Measurements from ENCODE around the gene ITGA11.

The ITGA11 gene

GRCh38 chr15:68348606-68349005 lies 83.4 kb downstream of the ITGA11 start:
- no peak for DNase-seq

GRCh38 chr15:68348081-68348480 lies 83.9 kb downstream of the ITGA11 start:
- DNase-seq: no peak

- DNase-seq: no peak
These were observed 84.6 kb downstream of the ITGA11 start for GRCh38 chr15:68347392-68347791.

GRCh38 chr15:68346979-68347378 lies 85.0 kb downstream of the ITGA11 start:
- DNase-seq: no peak

GRCh38 chr15:68345481-68345880 lies 86.5 kb downstream of the ITGA11 start:
- no peak for DNase-seq

GRCh38 chr15:68344600-68344999 lies 87.4 kb downstream of the ITGA11 start:
- no peak for DNase-seq

- no peak for DNase-seq
These were observed 88.3 kb downstream of the ITGA11 start for GRCh38 chr15:68343579-68344225.

- no peak for DNase-seq
These were observed 89.9 kb downstream of the ITGA11 start for GRCh38 chr15:68341760-68342725.

GRCh38 chr15:68340726-68341671 lies 91.0 kb downstream of the ITGA11 start:
- DNase-seq: no peak

- no peak for DNase-seq
These were observed 92.5 kb downstream of the ITGA11 start for GRCh38 chr15:68339481-68339880.

GRCh38 chr15:68337826-68338225 lies 94.1 kb downstream of the ITGA11 start:
- DNase-seq: no peak

- no peak for DNase-seq
These were observed 95.4 kb downstream of the ITGA11 start for GRCh38 chr15:68336516-68336915.

GRCh38 chr15:68335655-68336054 lies 96.3 kb downstream of the ITGA11 start:
- DNase-seq: no peak

- DNase-seq: no peak
These were observed 96.7 kb downstream of the ITGA11 start for GRCh38 chr15:68335251-68335650.

GRCh38 chr15:68334661-68335124 lies 97.3 kb downstream of the ITGA11 start:
- no peak for DNase-seq

- no peak for DNase-seq
These were observed 98.0 kb downstream of the ITGA11 start for GRCh38 chr15:68333775-68334470.

- DNase-seq: no peak
These were observed 99.7 kb downstream of the ITGA11 start for GRCh38 chr15:68332266-68332665.

GRCh38 chr15:68330901-68331300 lies 101.1 kb downstream of the ITGA11 start:
- DNase-seq: no peak

- no peak for DNase-seq
These were observed 101.5 kb downstream of the ITGA11 start for GRCh38 chr15:68330416-68330815.

- no peak for DNase-seq
These were observed 103.0 kb downstream of the ITGA11 start for GRCh38 chr15:68328964-68329363.

- DNase-seq: peak in 1 of 2 experiments; percentile 27
These were observed 103.5 kb downstream of the ITGA11 start for GRCh38 chr15:68328443-68328842.

GRCh38 chr15:68326711-68327354 lies 105.1 kb downstream of the ITGA11 start:
- DNase-seq: no peak
